Ovary (tissue), 3 donors: ENCODE data around the gene C11orf97.

Experiments
- CTCF ChIP-seq, 3 donors: fragments of 450-650 bp in 2 of 3; fragments of 200-600 bp in 1 of 3; IDR thresholded peaks; one replicate each; pipeline versions ENCODE4 v1.5.1 to v1.8.0; 2016 to 2022; ENCODE audit warnings: antibody characterized with exemption in 3 of 3, mild to moderate bottlenecking in 1 of 3
- EP300 ChIP-seq: sonication (generic); formaldehyde crosslinking; IDR thresholded peaks from one replicate; pipeline ENCODE4 v1.6.1; 2017; ENCODE audit warnings: antibody characterized with exemption
- POLR2A ChIP-seq: fragments of 450-650 bp; IDR thresholded peaks from one replicate; pipeline ENCODE4 v1.6.1; 2017; ENCODE audit warnings: antibody characterized with exemption, mild to moderate bottlenecking, moderate library complexity
- donor health status: DM: no; HTN: no; CAD: no.

GRCh38 chr11:94560834-94561233 lies 48.6 kb downstream of the C11orf97 start:
- no peak for TF ChIP-seq CTCF (IDR thresholded peaks at IDR 0.05)
- TF ChIP-seq POLR2A: no peak
- no peak for TF ChIP-seq EP300
